Keratinocyte (primary cell): ENCODE measurements around the gene A3GALT2. TPM values are rescaled to one million over a fixed set of nuclear protein-coding genes. Genes with fewer than 3 reads are reported as not detected.

Experiments used
- DNase-seq: peaks from one replicate; pipeline ENCODE4 v3.0.0-alpha.2; 2011; ENCODE audit warnings: low read depth, missing footprints, low spot score
- FAIRE-seq: peaks from 2 replicates; lab custom pipeline; 2011; peaks lifted over from hg19 to GRCh38; lab: Jason Lieb, UNC
- H2AFZ ChIP-seq: 2 replicates; pipeline ENCODE4 v1.6.0; 2012; ENCODE audit warnings: low read length, control low read depth, inconsistent platforms; ENCODE audit not compliant: control insufficient read depth
- H3K27ac ChIP-seq: 2 replicates; pipeline ENCODE4 v1.5.1; 2011; ENCODE audit warnings: low read length; ENCODE audit not compliant: control insufficient read depth, insufficient read depth
- H3K27me3 ChIP-seq: 3 replicates; pipeline ENCODE4 v1.6.0; 2011; ENCODE audit warnings: low read length; ENCODE audit not compliant: control insufficient read depth, insufficient read depth; ENCODE audit errors: extremely low read depth
- H3K36me3 ChIP-seq, 2 experiments: 2 replicates in 1 of 2; 3 replicates in 1 of 2; pipeline ENCODE4 v1.5.1; 2011; ENCODE audit warnings: low read length in 2 of 2, mild to moderate bottlenecking in 1 of 2; ENCODE audit not compliant: control insufficient read depth in 2 of 2, insufficient read depth in 2 of 2; ENCODE audit errors: extremely low read depth in 1 of 2
- H3K4me1 ChIP-seq: 3 replicates; pipeline ENCODE4 v1.5.1; 2011; ENCODE audit warnings: low read length; ENCODE audit not compliant: control insufficient read depth, insufficient read depth; ENCODE audit errors: extremely low read depth
- H3K4me2 ChIP-seq: 3 replicates; pipeline ENCODE4 v1.6.0; 2011; ENCODE audit warnings: low read depth, low read length; ENCODE audit not compliant: control insufficient read depth, insufficient read depth; ENCODE audit errors: extremely low read depth
- H3K4me3 ChIP-seq, 3 experiments: fragments of 200-600 bp in 1 of 3; sonication (generic) in 1 of 3; 2 replicates in 2 of 3; 3 replicates in 1 of 3; pipeline ENCODE4 v1.5.1; 2011 to 2016; ENCODE audit warnings: low read length in 3 of 3, mild to moderate bottlenecking in 3 of 3, control low read depth in 2 of 3, inconsistent platforms in 1 of 3, low read depth in 1 of 3, mixed read lengths in 1 of 3, mixed run types in 1 of 3, moderate library complexity in 1 of 3; ENCODE audit not compliant: control insufficient read depth in 2 of 3, insufficient read depth in 2 of 3; ENCODE audit errors: extremely low read depth in 1 of 3
- H3K79me2 ChIP-seq: 2 replicates; pipeline ENCODE4 v1.6.0; 2012; ENCODE audit warnings: low read length; ENCODE audit not compliant: control insufficient read depth, insufficient read depth
- H3K9ac ChIP-seq: 3 replicates; pipeline ENCODE4 v1.6.0; 2011; ENCODE audit warnings: low read length; ENCODE audit not compliant: control insufficient read depth, insufficient read depth; ENCODE audit errors: extremely low read depth
- H3K9me1 ChIP-seq: 3 replicates; pipeline ENCODE4 v1.6.0; 2011; ENCODE audit warnings: low read length; ENCODE audit not compliant: control insufficient read depth, insufficient read depth; ENCODE audit errors: extremely low read depth
- H3K9me3 ChIP-seq: 2 replicates; pipeline ENCODE4 v1.5.1; 2012; ENCODE audit warnings: low read depth, low read length; ENCODE audit not compliant: control insufficient read depth
- H4K20me1 ChIP-seq: 3 replicates; pipeline ENCODE4 v1.6.0; 2011; ENCODE audit warnings: low read length; ENCODE audit not compliant: control insufficient read depth, insufficient read depth; ENCODE audit errors: extremely low read depth
- CTCF ChIP-seq, 3 experiments: IDR thresholded peaks in 1 of 3; conservative IDR thresholded peaks in 1 of 3; optimal IDR thresholded peaks in 1 of 3; 2 replicates in 2 of 3; 3 replicates in 1 of 3; pipeline versions ENCODE3 to v1.5.1; 2011; ENCODE audit warnings: low read length in 3 of 3, mild to moderate bottlenecking in 3 of 3, moderate library complexity in 2 of 3, control low read depth in 1 of 3, inconsistent platforms in 1 of 3; ENCODE audit not compliant: insufficient read depth in 2 of 3; ENCODE audit errors: extremely low read depth in 1 of 3
- EZH2 ChIP-seq: IDR thresholded peaks from one replicate; pipeline ENCODE4 v1.6.1; 2012; ENCODE audit warnings: inconsistent platforms, mild to moderate bottlenecking, low read length, moderate library complexity
- dilution Hi-C: fragments of 300-500 bp; cut with MboI; formaldehyde crosslinking; loops from one replicate; pipeline ENCODE4 v1.7.0; 2020; ENCODE audit warnings: low sequenced_read_pairs; ENCODE audit not compliant: extremely low pct_ligation_motif_present
- polyA plus RNA-seq, 5 experiments: library from polyadenylated mRNA; depleted of rRNA in 3 of 5; stranded (reverse) in 3 of 5; stranded (forward) in 1 of 5; unstranded in 1 of 5; fragments of >200 nt; gene quantifications; 1 replicate in 1 of 5; 2 replicates in 3 of 5; 3 replicates in 1 of 5; pipeline versions ENCODE4 v1.2.1 to v1.2.3, GENCODE V29; 2011 to 2012; ENCODE audit warnings: missing spikeins in 2 of 5, low read depth in 1 of 5, low replicate concordance in 1 of 5

The A3GALT2 gene
- polyA plus RNA-seq, 1 donor (not counting 4 experiments of a cell fraction or from before 2014, with no cell fraction given), result not detected

- no peak overlapping the region for H3K4me2 ChIP-seq
- dilution Hi-C loops, result no loop called here
- no peaks in the 10 kb centered on the region for H3K4me1 ChIP-seq
- no peak for DNase-seq
- no peak overlapping the region for H3K9ac ChIP-seq
- H3K27ac ChIP-seq, result no peak overlapping the region
- no peaks in the 10 kb centered on the region for H4K20me1 ChIP-seq
- H3K79me2 ChIP-seq, result no peaks in the 10 kb centered on the region
- no peak for TF ChIP-seq EZH2
- TF ChIP-seq CTCF (optimal IDR thresholded peaks at IDR 0.05 in 1 of 3, IDR thresholded peaks at IDR 0.05 in 1 of 3, conservative IDR thresholded peaks at IDR 0.05 in 1 of 3; ENCODE audit: extremely low read depth in 1 of 3, insufficient read depth in 2 of 3, low read length in 3 of 3), result no peak
- H3K9me1 ChIP-seq, result no peaks in the 10 kb centered on the region
- no peaks in the 10 kb centered on the region for H3K36me3 ChIP-seq
- no peak overlapping the region for H3K4me3 ChIP-seq
- peaks cover 13% of the 10 kb centered on the region for H3K27me3 ChIP-seq
- FAIRE-seq, result no peak
- no peaks in the 10 kb centered on the region for H3K9me3 ChIP-seq
- H2AFZ ChIP-seq, result no peak overlapping the region
Measured at GRCh38 chr1:33307494-33307864, 13.4 kb downstream of the A3GALT2 start.

DNA sequence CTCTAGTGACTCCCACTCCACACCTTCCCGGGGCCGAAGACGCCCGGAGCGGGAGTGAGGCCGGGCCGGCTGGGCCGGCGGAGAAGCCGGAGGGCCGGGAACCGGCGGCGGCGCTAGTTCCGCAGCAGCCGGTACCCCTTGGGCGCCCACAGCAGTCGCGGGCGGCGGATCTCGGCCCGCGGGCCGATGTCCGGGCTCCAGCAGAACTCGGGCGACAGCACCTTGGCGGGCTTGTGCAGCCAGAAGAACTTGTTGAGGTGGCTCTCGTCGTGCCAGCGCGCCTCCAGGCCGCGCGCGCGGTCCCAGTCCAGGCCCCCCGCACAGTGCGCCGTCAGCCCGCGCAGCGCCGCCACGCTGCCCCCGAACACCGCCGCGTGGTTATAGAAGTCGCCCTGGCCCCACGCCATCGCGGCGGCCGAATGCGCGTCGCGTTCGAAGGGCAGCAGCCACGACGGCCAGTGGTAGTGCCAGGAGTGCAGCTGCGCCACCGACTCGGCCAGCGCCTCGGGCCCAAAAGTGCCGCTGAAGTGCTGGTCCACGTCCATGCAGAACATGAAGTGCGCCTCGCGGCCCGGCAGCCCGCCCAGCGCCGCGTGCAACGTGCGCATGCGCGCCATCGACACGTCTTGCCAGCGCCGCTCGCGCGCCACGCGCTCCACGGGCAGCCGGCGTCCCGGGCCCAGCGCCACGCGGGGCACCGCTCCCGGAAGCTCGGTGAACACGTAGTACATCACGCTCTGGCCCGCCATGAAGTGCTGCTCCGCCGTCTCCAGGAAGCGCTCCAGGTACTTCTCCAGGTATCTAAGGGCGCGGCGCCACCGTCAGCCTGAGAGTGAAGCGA, 14.0 kb downstream of the A3GALT2 start:
- Histone ChIP-seq H3K27ac (no peak overlapping the region), H3K9ac (no peak overlapping the region), H3K36me3 (no peaks in the 10 kb centered on the region), H3K9me3 (no peaks in the 10 kb centered on the region), H3K79me2 (no peaks in the 10 kb centered on the region), H3K4me1 (no peaks in the 10 kb centered on the region), H3K9me1 (no peaks in the 10 kb centered on the region), H4K20me1 (no peaks in the 10 kb centered on the region), H3K27me3 (peaks cover 13% of the 10 kb centered on the region), H3K4me3 (no peak overlapping the region), H3K4me2 (peak overlapping the region; percentile 51), H2AFZ (peak overlapping the region; percentile 73)
- no peak for TF ChIP-seq EZH2
- no peak for TF ChIP-seq CTCF (optimal IDR thresholded peaks at IDR 0.05 in 1 of 3, IDR thresholded peaks at IDR 0.05 in 1 of 3, conservative IDR thresholded peaks at IDR 0.05 in 1 of 3; ENCODE audit: extremely low read depth in 1 of 3, insufficient read depth in 2 of 3, low read length in 3 of 3)
- no peak for FAIRE-seq
- dilution Hi-C loops, result no loop called here
- no peak for DNase-seq
